ENCODE results near the gene TSNAXIP1.
A peak's percentile ranks its signal among the peaks of the same experiment; 100 is the strongest.

The TSNAXIP1 gene

GRCh38 chr16:67782567-67783352, 23.9 kb upstream of the TSNAXIP1 start:
- DNase-seq: no peak

- no peak for DNase-seq
Measured at GRCh38 chr16:67783353-67783725, 23.4 kb upstream of the TSNAXIP1 start.

GRCh38 chr16:67786491-67786890, 20.2 kb upstream of the TSNAXIP1 start:
- DNase-seq: no peak

- DNase-seq: no peak
Measured at GRCh38 chr16:67790071-67790470, 16.6 kb upstream of the TSNAXIP1 start.

GRCh38 chr16:67796099-67796718, 10.5 kb upstream of the TSNAXIP1 start:
- no peak for DNase-seq

GRCh38 chr16:67800338-67800926, 6.3 kb upstream of the TSNAXIP1 start:
- DNase-seq: no peak

- no peak for DNase-seq
Measured at GRCh38 chr16:67801241-67801640, 5.4 kb upstream of the TSNAXIP1 start.

- DNase-seq: peak; percentile 31
Measured at GRCh38 chr16:67801883-67802282, 4.8 kb upstream of the TSNAXIP1 start.

GRCh38 chr16:67803894-67804293, 2.8 kb upstream of the TSNAXIP1 start:
- no peak for DNase-seq

GRCh38 chr16:67804853-67805542, 1.7 kb upstream of the TSNAXIP1 start:
- DNase-seq: no peak

- DNase-seq: no peak
Measured at GRCh38 chr16:67805718-67806427, 816 bp upstream of the TSNAXIP1 start.

- DNase-seq: no peak
Measured at GRCh38 chr16:67807148-67807682, 526 bp downstream of the TSNAXIP1 start.

- no peak for DNase-seq
Measured at GRCh38 chr16:67811899-67812298, 5.2 kb downstream of the TSNAXIP1 start.

- DNase-seq: no peak
Measured at GRCh38 chr16:67814567-67814966, 7.9 kb downstream of the TSNAXIP1 start.

GRCh38 chr16:67820608-67821259, 14.0 kb downstream of the TSNAXIP1 start:
- DNase-seq: no peak

GRCh38 chr16:67822511-67822910, 15.8 kb downstream of the TSNAXIP1 start:
- DNase-seq: no peak

GRCh38 chr16:67825119-67825518, 18.4 kb downstream of the TSNAXIP1 start:
- DNase-seq: no peak

- DNase-seq: no peak
Measured at GRCh38 chr16:67825906-67826305, 19.2 kb downstream of the TSNAXIP1 start.

- no peak for DNase-seq
Measured at GRCh38 chr16:67828651-67829050, 22.0 kb downstream of the TSNAXIP1 start.

- no peak for DNase-seq
Measured at GRCh38 chr16:67833030-67833414, 26.3 kb downstream of the TSNAXIP1 start.

GRCh38 chr16:67833415-67834241, 26.9 kb downstream of the TSNAXIP1 start:
- DNase-seq: peak; percentile 88

Data from activated effector memory CD4-positive, alpha-beta T cell treated with Interleukin-2 at 50 U/mL for 16 hours (primary cell).